HepG2 (cell line): Measurements from ENCODE around the gene TP53TG5. TPM values are rescaled to one million over a fixed set of nuclear protein-coding genes. Genes with fewer than 3 reads are reported as not detected.

Experiments
- CAMTA2 ChIP-seq: sonication (generic); formaldehyde crosslinking; IDR thresholded peaks from 2 replicates; pipeline ENCODE4 v1.4.0; 2020; ENCODE audit warnings: mild to moderate bottlenecking, missing genetic modification reagents, borderline replicate concordance
- HMGXB4 ChIP-seq, 2 experiments: sonication (generic) in 1 of 2; formaldehyde crosslinking in 1 of 2; IDR thresholded peaks; 2 replicates each; pipeline versions ENCODE4 v1.4.0 to v1.6.1; 2018 to 2020; ENCODE audit warnings: missing genetic modification reagents in 2 of 2, borderline replicate concordance in 1 of 2, low read depth in 1 of 2, mild to moderate bottlenecking in 1 of 2, missing biosample characterization in 1 of 2
- HNF4A ChIP-seq: sonication (generic); formaldehyde crosslinking; IDR thresholded peaks from 2 replicates; pipeline ENCODE4 v1.4.0; 2020; ENCODE audit warnings: missing genetic modification reagents
- HNRNPK ChIP-seq: fragments of 200-400 bp; formaldehyde crosslinking; IDR thresholded peaks from 2 replicates; pipeline ENCODE4 v1.6.1; 2018; ENCODE audit warnings: low read length, low read depth, moderate library complexity, mild to moderate bottlenecking; ENCODE audit not compliant: poor library complexity, severe bottlenecking
- IKZF4 ChIP-seq: sonication (generic); formaldehyde crosslinking; IDR thresholded peaks from 2 replicates; pipeline ENCODE4 v1.5.1; 2020; ENCODE audit warnings: borderline replicate concordance, mild to moderate bottlenecking, low read depth, missing genetic modification reagents; ENCODE audit errors: not compliant biosample characterization
- MEF2D ChIP-seq: sonication (generic); formaldehyde crosslinking; IDR thresholded peaks from 2 replicates; pipeline ENCODE4 v1.5.1; 2020; ENCODE audit warnings: mild to moderate bottlenecking, missing genetic modification reagents
- NFE2L1 ChIP-seq: sonication (generic); formaldehyde crosslinking; IDR thresholded peaks from 2 replicates; pipeline ENCODE4 v1.4.0; 2020; ENCODE audit warnings: missing genetic modification reagents, mild to moderate bottlenecking, borderline replicate concordance
- PBX3 ChIP-seq: sonication (generic); formaldehyde crosslinking; IDR thresholded peaks from 2 replicates; pipeline ENCODE4 v1.8.1; 2023; ENCODE audit warnings: missing genetic modification reagents, inconsistent platforms, borderline replicate concordance
- POGK ChIP-seq: sonication (generic); formaldehyde crosslinking; conservative IDR thresholded peaks from 2 replicates; pipeline ENCODE4 v1.8.0; 2022; ENCODE audit warnings: mild to moderate bottlenecking, moderate library complexity, missing genetic modification reagents
- RBM39 ChIP-seq: fragments of 200-400 bp; formaldehyde crosslinking; IDR thresholded peaks from one replicate; pipeline ENCODE4 v1.6.1; 2018; ENCODE audit warnings: antibody characterized with exemption, mild to moderate bottlenecking, low read depth, low read length; ENCODE audit not compliant: poor library complexity, severe bottlenecking
- SMAD9 ChIP-seq: sonication (generic); formaldehyde crosslinking; IDR thresholded peaks from 2 replicates; pipeline ENCODE4 v1.5.1; 2020; ENCODE audit warnings: mild to moderate bottlenecking, missing genetic modification reagents
- TAF1 ChIP-seq: sonication (generic); formaldehyde crosslinking; IDR thresholded peaks from 2 replicates; pipeline ENCODE4 v1.4.0; 2020; ENCODE audit warnings: missing genetic modification reagents
- ZNF230 ChIP-seq: sonication (generic); formaldehyde crosslinking; IDR thresholded peaks from 2 replicates; pipeline ENCODE4 v1.4.0; 2020; ENCODE audit warnings: mild to moderate bottlenecking, missing genetic modification reagents
- ZNF569 ChIP-seq: sonication (generic); formaldehyde crosslinking; IDR thresholded peaks from 2 replicates; pipeline ENCODE4 v1.5.0; 2020; ENCODE audit warnings: mild to moderate bottlenecking, missing genetic modification reagents, moderate library complexity, borderline replicate concordance
- ZNF619 ChIP-seq: sonication (generic); formaldehyde crosslinking; IDR thresholded peaks from 2 replicates; pipeline ENCODE4 v1.4.0; 2020; ENCODE audit warnings: mild to moderate bottlenecking, missing genetic modification reagents
- ZNF639 ChIP-seq: conservative IDR thresholded peaks from 2 replicates; pipeline ENCODE4 v1.6.1; 2018; ENCODE audit warnings: missing genetic modification reagents
- ZNF704 ChIP-seq: sonication (generic); formaldehyde crosslinking; IDR thresholded peaks from 2 replicates; pipeline ENCODE4 v1.8.1; 2023; ENCODE audit warnings: mild to moderate bottlenecking, inconsistent platforms, moderate library complexity, missing genetic modification reagents, borderline replicate concordance
- ZNF792 ChIP-seq: IDR thresholded peaks from 2 replicates; pipeline ENCODE4 v1.6.1; 2016
- ZNF850 ChIP-seq: sonication (generic); formaldehyde crosslinking; conservative IDR thresholded peaks from 2 replicates; pipeline ENCODE4 v1.9.0; 2021; ENCODE audit warnings: mild to moderate bottlenecking, missing genetic modification reagents
- ZZZ3 ChIP-seq: sonication (generic); formaldehyde crosslinking; IDR thresholded peaks from 2 replicates; pipeline ENCODE4 v1.4.0; 2020; ENCODE audit warnings: missing genetic modification reagents, mild to moderate bottlenecking, borderline replicate concordance
- polyA plus RNA-seq, 8 experiments: library from polyadenylated mRNA; depleted of rRNA in 3 of 8; stranded (reverse) in 7 of 8; unstranded in 1 of 8; fragments of >200 nt; fragmentation: Illumina TruSeq in 4 of 8; extraction: Trizol in 4 of 8; gene quantifications; 2 replicates each; pipeline versions ENCODE4 v1.2.1 to v1.2.3, GENCODE V29; 2011 to 2016; ENCODE audit warnings: low read depth in 4 of 8, missing spikeins in 1 of 8, mixed read lengths in 1 of 8; ENCODE audit not compliant: insufficient read depth in 1 of 8
- total RNA-seq, 5 experiments: library from RNA; depleted of rRNA; stranded (reverse); fragments of >200 nt; fragmentation: Illumina TruSeq; extraction: Trizol; gene quantifications; 2 replicates each; pipeline ENCODE4 v1.2.3, GENCODE V29; 2016; ENCODE audit warnings: low read depth in 1 of 5

TP53TG5 gene
- total and polyA plus RNA-seq, 2 of the 13 experiments (the other 11 are each of a cell fraction or from before 2014, with no cell fraction given): 0.11 TPM; not detected in 1

- TF ChIP-seq ZNF619 (CRISPR knock-in tag) (0 out of 2 replicates have a peak, but pooled peaks have one; percentile 19), TAF1 (CRISPR knock-in tag) (no peak), ZNF850 (CRISPR knock-in tag) (no peak), ZNF569 (no peak), HNRNPK (no peak), PBX3 (CRISPR knock-in tag) (no peak), ZNF792 (CRISPR knock-in tag) (0 out of 2 replicates have a peak, but pooled peaks have one; percentile 13), IKZF4 (no peak), ZZZ3 (CRISPR knock-in tag) (no peak), NFE2L1 (CRISPR knock-in tag) (no peak), SMAD9 (CRISPR knock-in tag) (no peak), ZNF704 (0 out of 2 replicates have a peak, but pooled peaks have one; percentile 33), CAMTA2 (CRISPR knock-in tag) (0 out of 2 replicates have a peak, but pooled peaks have one; percentile 70), MEF2D (CRISPR knock-in tag) (no peak; the same call in none of the 2 replicates), ZNF639 (CRISPR knock-in tag) (no peak), HNF4A (CRISPR knock-in tag) (no peak), POGK (CRISPR knock-in tag) (no peak; the same call in 1 of the 2 replicates), HMGXB4 (CRISPR knock-in tag; IDR thresholded peaks at IDR 0.05; ENCODE audit: borderline replicate concordance in 1 of 2, low read depth in 1 of 2) (0 out of 4 replicates have a peak, but pooled peaks of 1 of the 2 experiments have one; percentile 17), RBM39 (no peak), ZNF230 (CRISPR knock-in tag) (peak; percentile 25; the same call in 1 of the 2 replicates)
These were observed 40.6 kb downstream of the TP53TG5 start (continued) for GRCh38 chr20:45337367-45338120.
